ENCODE data around the gene PRRC1. TPM values are rescaled to one million over a fixed set of nuclear protein-coding genes. Genes with fewer than 3 reads are reported as not detected.
A peak's percentile ranks its signal among the peaks of the same experiment; 100 is the strongest.
"Not testable (repeated sequence)": the region's sequence is repeated elsewhere in the genome, so short reads cannot be mapped to it uniquely, and the experiment has no call there.

PRRC1 gene
- polyA plus RNA-seq, 3 donors = 10.8 to 20.6 (median 17.9) TPM

- H3K27me3 Mint-ChIP-seq (ENCODE audit: low read depth in 3 of 3) = no peaks in the 10 kb centered on the region
- no peaks in the 10 kb centered on the region for H3K4me1 ChIP-seq (ENCODE audit: control insufficient read depth in 1 of 2, insufficient read depth in 2 of 2, low read length in 2 of 2)
- no peak overlapping the region for H3K4me3 ChIP-seq (replicated peaks in 1 of 3; ENCODE audit: low read depth in 2 of 3, low read length in 3 of 3)
- no peak for DNase-seq
- no peak overlapping the region for H3K4me2 ChIP-seq (replicated peaks; ENCODE audit: extremely low read depth, low read length, poor library complexity, severe bottlenecking)
- no CpG with 5 or more reads among the region's 2 CpGs for WGBS (ENCODE audit: insufficient coverage)
- H2AFZ ChIP-seq (ENCODE audit: insufficient read depth, low read depth, low read length, poor library complexity, severe bottlenecking) = no peak overlapping the region
- H3K79me2 ChIP-seq (ENCODE audit: insufficient read depth, low read length) = no peaks in the 10 kb centered on the region
- no peak overlapping the region for H3K27ac Mint-ChIP-seq
- no peak overlapping the region for H3K9ac ChIP-seq (ENCODE audit: insufficient read depth, low read length, poor library complexity, severe bottlenecking)
- H3K4me3 Mint-ChIP-seq = no peak overlapping the region
- no peak overlapping the region for H3K27ac ChIP-seq (ENCODE audit: low read depth in 1 of 2, low read length in 2 of 2)
- TF ChIP-seq CTCF (IDR thresholded peaks at IDR 0.05) = peak; percentile 59
- H3K36me3 ChIP-seq (replicated peaks in 1 of 2; ENCODE audit: control insufficient read depth in 1 of 2, insufficient read depth in 2 of 2, low read length in 2 of 2) = peaks cover 82 to 92% of the 10 kb centered on the region in 2 donors
- H3K9me3 ChIP-seq (replicated peaks in 1 of 2; ENCODE audit: control insufficient read depth in 1 of 2, insufficient read depth in 1 of 2, low read length in 2 of 2) = peaks cover 0 to 5% of the 10 kb centered on the region in 2 donors
- intact Hi-C loops (cut with micrococcal nuclease) = no loop called here
- no peaks in the 10 kb centered on the region for H3K27me3 ChIP-seq (ENCODE audit: control insufficient read depth in 2 of 2, insufficient read depth in 2 of 2, low read length in 2 of 2)
- H4K20me1 ChIP-seq (ENCODE audit: insufficient read depth, low read length) = no peaks in the 10 kb centered on the region
- H3K4me1 Mint-ChIP-seq = no peaks in the 10 kb centered on the region
- H3K36me3 Mint-ChIP-seq = peaks cover 76 to 85% of the 10 kb centered on the region in 2 donors
- H3K9me3 Mint-ChIP-seq = peaks cover 3 to 12% (median 6%) of the 10 kb centered on the region in 7 donors
Measured at GRCh38 chr5:127536687-127537086, 19.2 kb downstream of the PRRC1 start.

GRCh38 chr5:127540553-127540952 lies 23.1 kb downstream of the PRRC1 start:
- peaks cover 44 to 53% of the 10 kb centered on the region in 2 donors for H3K36me3 ChIP-seq (replicated peaks in 1 of 2; ENCODE audit: control insufficient read depth in 1 of 2, insufficient read depth in 2 of 2, low read length in 2 of 2)
- intact Hi-C loops (cut with micrococcal nuclease); H3K4me1 ChIP-seq (ENCODE audit: control insufficient read depth in 1 of 2, insufficient read depth in 2 of 2, low read length in 2 of 2); DNase-seq; H2AFZ ChIP-seq (ENCODE audit: insufficient read depth, low read depth, low read length, poor library complexity, severe bottlenecking); H3K9ac ChIP-seq (ENCODE audit: insufficient read depth, low read length, poor library complexity, severe bottlenecking); H3K27me3 ChIP-seq (ENCODE audit: control insufficient read depth in 2 of 2, insufficient read depth in 2 of 2, low read length in 2 of 2); H3K4me1 Mint-ChIP-seq; H3K4me3 Mint-ChIP-seq; H3K79me2 ChIP-seq (ENCODE audit: insufficient read depth, low read length); H3K4me2 ChIP-seq (replicated peaks; ENCODE audit: extremely low read depth, low read length, poor library complexity, severe bottlenecking); H4K20me1 ChIP-seq (ENCODE audit: insufficient read depth, low read length); H3K27me3 Mint-ChIP-seq (ENCODE audit: low read depth in 3 of 3); H3K4me3 ChIP-seq (replicated peaks in 1 of 3; ENCODE audit: low read depth in 2 of 3, low read length in 3 of 3); H3K27ac Mint-ChIP-seq; H3K9me3 ChIP-seq (replicated peaks in 1 of 2; ENCODE audit: control insufficient read depth in 1 of 2, insufficient read depth in 1 of 2, low read length in 2 of 2); H3K27ac ChIP-seq (ENCODE audit: low read depth in 1 of 2, low read length in 2 of 2): not testable (repeated sequence)
- Mint-ChIP-seq H3K9me3 (peaks cover 6 to 20% (median 14%) of the 10 kb centered on the region in 7 donors), H3K36me3 (peaks cover 55 to 71% of the 10 kb centered on the region in 2 donors)
- no CpG with 5 or more reads among the region's 3 CpGs for WGBS (ENCODE audit: insufficient coverage)

- H3K36me3 Mint-ChIP-seq = peaks cover 46 to 69% of the 10 kb centered on the region in 2 donors
- H3K27me3 Mint-ChIP-seq (ENCODE audit: low read depth in 3 of 3) = not testable (repeated sequence)
Measured at GRCh38 chr5:127545249-127545648, 27.8 kb downstream of the PRRC1 start.

More at GRCh38 chr5:127545249-127545648, 27.8 kb downstream of the PRRC1 start:
- H3K4me3 ChIP-seq (replicated peaks in 1 of 3; ENCODE audit: low read depth in 2 of 3, low read length in 3 of 3); H3K9ac ChIP-seq (ENCODE audit: insufficient read depth, low read length, poor library complexity, severe bottlenecking); H3K27ac ChIP-seq (ENCODE audit: low read depth in 1 of 2, low read length in 2 of 2); H3K79me2 ChIP-seq (ENCODE audit: insufficient read depth, low read length); H3K4me2 ChIP-seq (replicated peaks; ENCODE audit: extremely low read depth, low read length, poor library complexity, severe bottlenecking); H3K4me1 ChIP-seq (ENCODE audit: control insufficient read depth in 1 of 2, insufficient read depth in 2 of 2, low read length in 2 of 2); H4K20me1 ChIP-seq (ENCODE audit: insufficient read depth, low read length); H3K27me3 ChIP-seq (ENCODE audit: control insufficient read depth in 2 of 2, insufficient read depth in 2 of 2, low read length in 2 of 2); H3K4me1 Mint-ChIP-seq; H3K4me3 Mint-ChIP-seq; H3K27ac Mint-ChIP-seq; H2AFZ ChIP-seq (ENCODE audit: insufficient read depth, low read depth, low read length, poor library complexity, severe bottlenecking); intact Hi-C loops (cut with micrococcal nuclease); H3K9me3 ChIP-seq (replicated peaks in 1 of 2; ENCODE audit: control insufficient read depth in 1 of 2, insufficient read depth in 1 of 2, low read length in 2 of 2); DNase-seq: not testable (repeated sequence)
- H3K9me3 Mint-ChIP-seq = peaks cover 4 to 16% (median 12%) of the 10 kb centered on the region in 7 donors
- H3K36me3 ChIP-seq (replicated peaks in 1 of 2; ENCODE audit: control insufficient read depth in 1 of 2, insufficient read depth in 2 of 2, low read length in 2 of 2) = peaks cover 31 to 48% of the 10 kb centered on the region in 2 donors
- WGBS (ENCODE audit: insufficient coverage) = no CpG with 5 or more reads among the region's 1 CpG

Data from CD14-positive monocyte (primary cell).